Fibroblast of mammary gland (primary cell): ENCODE results near the gene MYL7.
A peak's percentile ranks its signal among the peaks of the same experiment; 100 is the strongest.

Source experiments
- DNase-seq: peaks from one replicate; pipeline ENCODE4 v3.0.0-alpha.2; 2010; ENCODE audit warnings: low read depth
- H3K4me3 ChIP-seq: 2 replicates; pipeline ENCODE4 v1.5.1; 2011; ENCODE audit warnings: low read depth, mild to moderate bottlenecking, low read length, moderate library complexity; ENCODE audit not compliant: control insufficient read depth
- TF ChIP-seq, protein P1 (sequence below): conservative IDR thresholded peaks from 2 replicates; pipeline ENCODE4 v1.5.1; 2011; ENCODE audit warnings: low read depth, low read length, inconsistent platforms; ENCODE audit not compliant: control insufficient read depth, insufficient read depth

MYL7 gene

DNA sequence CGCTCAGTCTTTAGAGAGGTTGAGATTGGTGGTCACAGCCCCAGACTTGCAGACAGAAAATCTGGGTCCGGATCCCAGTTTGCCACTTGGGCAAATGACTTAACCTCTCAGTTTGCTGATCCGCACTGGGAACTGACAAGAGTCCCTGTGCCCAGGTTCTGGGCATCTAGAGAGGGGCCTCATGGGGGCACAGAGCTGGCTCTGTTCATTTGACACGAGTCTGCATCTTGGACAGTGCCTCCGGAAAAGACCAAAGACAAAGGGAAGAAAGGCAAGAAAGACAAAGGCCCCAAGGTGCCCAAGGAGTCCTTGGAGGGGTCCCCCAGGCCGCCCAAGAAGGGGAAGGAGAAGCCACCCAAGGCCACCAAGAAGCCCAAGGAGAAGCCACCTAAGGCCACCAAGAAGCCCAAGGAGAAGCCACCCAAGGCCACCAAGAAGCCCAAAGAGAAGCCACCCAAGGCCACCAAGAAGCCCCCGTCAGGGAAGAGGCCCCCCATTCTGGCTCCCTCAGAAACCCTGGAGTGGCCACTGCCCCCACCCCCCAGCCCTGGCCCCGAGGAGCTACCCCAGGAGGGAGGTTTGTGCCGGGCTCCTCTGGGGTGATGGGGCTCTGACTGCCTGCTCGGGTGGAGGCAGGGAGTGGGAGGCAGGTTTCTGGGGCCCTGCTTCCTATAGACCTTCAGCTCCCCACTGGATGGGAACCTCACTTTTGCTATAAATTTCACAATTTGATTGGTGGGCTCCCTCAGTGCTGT, 34.6 kb downstream of the MYL7 start:
- DNase-seq, result no peak
- TF ChIP-seq, protein P1, sequence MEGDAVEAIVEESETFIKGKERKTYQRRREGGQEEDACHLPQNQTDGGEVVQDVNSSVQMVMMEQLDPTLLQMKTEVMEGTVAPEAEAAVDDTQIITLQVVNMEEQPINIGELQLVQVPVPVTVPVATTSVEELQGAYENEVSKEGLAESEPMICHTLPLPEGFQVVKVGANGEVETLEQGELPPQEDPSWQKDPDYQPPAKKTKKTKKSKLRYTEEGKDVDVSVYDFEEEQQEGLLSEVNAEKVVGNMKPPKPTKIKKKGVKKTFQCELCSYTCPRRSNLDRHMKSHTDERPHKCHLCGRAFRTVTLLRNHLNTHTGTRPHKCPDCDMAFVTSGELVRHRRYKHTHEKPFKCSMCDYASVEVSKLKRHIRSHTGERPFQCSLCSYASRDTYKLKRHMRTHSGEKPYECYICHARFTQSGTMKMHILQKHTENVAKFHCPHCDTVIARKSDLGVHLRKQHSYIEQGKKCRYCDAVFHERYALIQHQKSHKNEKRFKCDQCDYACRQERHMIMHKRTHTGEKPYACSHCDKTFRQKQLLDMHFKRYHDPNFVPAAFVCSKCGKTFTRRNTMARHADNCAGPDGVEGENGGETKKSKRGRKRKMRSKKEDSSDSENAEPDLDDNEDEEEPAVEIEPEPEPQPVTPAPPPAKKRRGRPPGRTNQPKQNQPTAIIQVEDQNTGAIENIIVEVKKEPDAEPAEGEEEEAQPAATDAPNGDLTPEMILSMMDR, result no peak
- H3K4me3 ChIP-seq, result no peak overlapping the region

DNA sequence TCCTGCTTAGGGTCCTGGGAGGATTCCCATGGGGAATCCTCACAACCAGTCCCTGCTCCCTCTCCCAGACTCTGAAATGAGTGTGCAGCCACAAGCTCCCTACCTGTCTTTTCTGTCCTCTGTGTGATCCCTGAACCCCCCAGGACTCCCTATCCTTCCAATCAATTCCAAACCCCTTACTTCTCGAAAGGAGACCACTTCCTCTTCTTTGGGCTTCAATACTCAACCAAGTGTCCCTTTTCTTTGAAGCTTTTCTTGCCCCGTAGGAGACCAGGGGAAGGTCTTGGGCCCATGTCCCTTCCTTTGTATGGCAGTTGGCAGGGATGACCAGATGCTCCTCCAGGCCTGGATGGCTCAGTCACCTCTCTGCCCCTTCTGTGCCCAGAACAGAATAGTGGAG, 35.3 kb downstream of the MYL7 start:
- DNase-seq, result no peak
- peak overlapping the region; percentile 66 for H3K4me3 ChIP-seq
- TF ChIP-seq, protein P1, result no peak

DNA sequence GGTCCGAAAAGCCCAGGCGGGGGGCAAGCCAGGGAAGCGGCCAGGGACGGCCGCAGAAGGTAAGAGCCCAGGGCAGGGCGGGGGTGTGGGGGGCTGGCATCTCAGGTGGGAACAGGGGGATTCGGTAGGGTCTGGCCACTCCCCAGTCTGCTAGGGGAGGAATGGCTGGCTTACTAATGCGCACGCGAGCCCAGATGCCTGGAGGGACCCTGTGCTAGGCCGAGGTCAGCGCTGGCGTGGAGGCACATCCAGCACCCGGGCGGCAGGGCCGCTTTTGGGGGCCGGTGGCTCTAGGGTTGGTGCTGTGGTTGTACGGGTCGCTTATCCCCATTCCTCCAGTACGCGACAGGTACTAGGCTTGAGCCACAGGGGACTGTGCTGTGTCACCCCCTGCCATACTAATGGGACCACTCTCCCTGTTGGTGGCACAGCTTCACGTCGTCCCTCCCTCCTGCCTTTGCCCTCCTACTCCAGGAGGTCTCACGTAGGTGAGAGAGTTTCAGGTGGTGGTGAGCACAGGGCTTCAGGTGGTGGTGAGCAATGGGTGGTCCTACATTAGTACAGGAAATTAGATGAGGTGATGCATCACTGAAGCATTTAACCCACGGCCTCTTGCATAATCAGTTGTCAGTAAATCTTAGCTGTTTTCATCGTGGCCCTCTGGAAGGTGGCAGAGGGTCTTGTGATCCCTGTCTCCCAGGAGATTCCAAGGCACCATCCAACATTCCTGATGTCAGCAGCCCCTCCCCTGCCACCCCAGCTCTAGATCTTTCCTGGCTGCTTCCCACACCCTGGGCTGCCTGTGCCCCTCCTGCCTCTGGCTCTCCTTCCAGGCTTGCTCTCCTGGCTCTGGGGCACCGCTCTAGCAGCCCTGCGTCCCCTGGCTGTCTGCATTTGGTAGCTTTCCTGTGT, 36.0 kb downstream of the MYL7 start:
- peak overlapping the region; percentile 66 for H3K4me3 ChIP-seq
- peak; percentile 82 for DNase-seq
- TF ChIP-seq, protein P1, result no peak

DNA sequence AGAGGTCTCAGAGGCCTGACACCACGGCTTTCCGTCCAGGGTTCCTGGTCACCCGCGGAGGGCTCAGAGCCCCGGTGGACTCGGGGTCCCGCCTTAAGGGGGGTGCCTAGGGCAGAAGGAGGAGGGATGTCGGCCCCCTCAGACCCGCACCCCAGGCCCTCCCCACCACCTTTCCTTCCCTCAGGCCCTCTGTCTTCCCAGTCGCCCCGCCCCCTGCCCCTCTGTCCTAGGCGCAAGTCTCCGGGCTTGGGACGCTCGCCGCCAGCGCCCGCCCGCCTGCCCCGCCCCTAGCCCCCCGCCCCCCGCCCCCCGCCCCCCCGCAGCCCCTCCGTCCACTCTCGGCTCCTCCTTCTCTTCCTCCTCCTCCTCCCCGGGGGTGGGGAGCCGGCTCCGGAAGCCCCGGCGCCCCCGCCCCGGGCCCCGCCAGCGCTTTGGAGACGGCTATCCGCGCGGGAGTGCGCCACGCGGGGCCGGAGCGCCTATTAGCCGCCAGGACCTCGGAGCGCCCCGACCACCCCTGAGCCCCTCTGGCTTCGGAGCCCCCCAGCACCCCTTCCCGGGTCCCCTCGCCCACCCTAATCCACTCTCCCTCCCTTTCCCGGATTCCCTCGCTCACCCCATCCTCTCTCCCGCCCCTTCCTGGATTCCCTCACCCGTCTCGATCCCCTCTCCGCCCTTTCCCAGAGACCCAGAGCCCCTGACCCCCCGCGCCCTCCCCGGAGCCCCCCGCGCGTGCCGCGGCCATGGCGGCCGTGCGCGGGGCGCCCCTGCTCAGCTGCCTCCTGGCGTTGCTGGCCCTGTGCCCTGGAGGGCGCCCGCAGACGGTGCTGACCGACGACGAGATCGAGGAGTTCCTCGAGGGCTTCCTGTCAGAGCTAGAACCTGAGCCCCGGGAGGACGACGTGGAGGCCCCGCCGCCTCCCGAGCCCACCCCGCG, 36.9 kb downstream of the MYL7 start, which contains the start of gene AEBP1:
AEBP1 (plus strand) TSS at position 423 of the 937 bp plus-strand sequence; CDS start at position 744, 321 bp downstream.
- H3K4me3 ChIP-seq, result peak within 1 kb of the TSS; percentile 66
- TF ChIP-seq, protein P1, result no peak
- peak; percentile 38 for DNase-seq

DNA sequence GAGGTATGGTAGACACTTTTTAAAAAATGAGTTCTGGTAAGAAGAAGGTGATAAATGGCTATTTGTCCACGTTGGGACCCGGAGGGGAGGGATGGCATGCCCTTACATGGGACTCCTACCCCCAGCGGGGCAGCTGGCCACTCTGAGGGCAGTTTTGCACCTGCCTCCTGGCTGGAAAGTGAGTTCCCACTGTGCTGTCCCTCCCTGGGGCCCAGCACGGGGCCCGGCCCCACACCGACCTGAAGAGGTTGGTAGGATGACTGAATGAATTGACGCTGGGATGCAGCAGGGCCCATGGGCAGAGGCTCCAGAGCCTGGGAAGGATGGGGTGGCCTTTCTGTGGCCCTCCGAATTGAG, 37.6 kb downstream of the MYL7 start:
- H3K4me3 ChIP-seq, result no peak overlapping the region
- TF ChIP-seq, protein P1, result no peak
- no peak for DNase-seq

DNA sequence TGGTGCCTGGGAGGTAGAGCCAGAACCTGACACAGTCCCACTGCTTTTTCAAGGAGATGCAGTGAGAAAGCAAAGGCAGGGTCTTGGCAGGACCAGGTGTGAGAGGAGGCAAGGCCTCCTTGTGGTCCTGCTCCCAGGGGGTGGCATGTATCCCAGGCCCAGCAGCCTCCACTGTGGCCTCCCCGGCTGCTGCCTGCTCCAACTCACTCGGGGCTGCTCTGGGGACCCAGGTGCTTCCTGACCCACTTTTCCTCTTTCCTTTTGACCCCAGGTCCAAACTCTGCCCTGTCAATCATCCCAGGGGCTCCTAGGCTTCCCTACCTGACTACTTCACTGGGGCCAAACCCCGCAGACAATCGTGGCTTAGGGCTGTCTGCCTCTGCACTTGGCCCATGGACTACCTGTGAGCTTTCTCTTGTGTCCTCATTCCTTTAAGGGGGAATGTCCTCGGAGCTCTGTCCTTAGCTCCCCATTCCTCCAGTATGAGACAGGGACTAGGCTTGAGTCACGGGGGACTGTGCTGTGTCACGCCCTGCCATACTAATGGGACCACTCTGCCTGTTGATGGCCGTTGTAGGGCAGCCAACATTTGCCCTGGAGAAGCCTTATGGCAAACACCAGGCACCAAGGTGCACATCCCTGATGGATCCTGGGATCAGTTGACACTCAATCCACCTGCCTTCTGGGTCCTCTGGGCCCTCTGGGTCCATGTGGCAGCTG, 38.1 kb downstream of the MYL7 start:
- TF ChIP-seq, protein P1, result no peak
- no peak overlapping the region for H3K4me3 ChIP-seq
- DNase-seq, result no peak
